ENCODE results near the gene POU2F1. TPM values are rescaled to one million over a fixed set of nuclear protein-coding genes. Genes with fewer than 3 reads are reported as not detected.

POU2F1 gene
- total RNA-seq, 1 experiment from 2014 or later: 19.0 TPM

- peak; percentile 53 for DNase-seq (ENCODE audit: low spot score)
- in situ Hi-C loops (cut with HindIII; ENCODE audit: low sequenced_read_pairs): no loop called here
Observed at GRCh38 chr1:167427848-167428247, 207.2 kb downstream of the POU2F1 start.

GRCh38 chr1:167428395-167428794 is 207.7 kb downstream of the POU2F1 start:
- in situ Hi-C loops (cut with HindIII; ENCODE audit: low sequenced_read_pairs): no loop called here

GRCh38 chr1:167429612-167430011 is 208.9 kb downstream of the POU2F1 start:
- in situ Hi-C loops (cut with HindIII; ENCODE audit: low sequenced_read_pairs): no loop called here
- no peak for DNase-seq (ENCODE audit: low spot score)

More at GRCh38 chr1:167428395-167428794, 207.7 kb downstream of the POU2F1 start:
- no peak for DNase-seq (ENCODE audit: low spot score)

- peak; percentile 67 for DNase-seq (ENCODE audit: low spot score)
- in situ Hi-C loops (cut with HindIII; ENCODE audit: low sequenced_read_pairs): no loop called here
Observed at GRCh38 chr1:167430134-167430848, 209.6 kb downstream of the POU2F1 start.

GRCh38 chr1:167430849-167431242 is 210.2 kb downstream of the POU2F1 start:
- in situ Hi-C loops (cut with HindIII; ENCODE audit: low sequenced_read_pairs): no loop called here
- DNase-seq (ENCODE audit: low spot score): no peak

GRCh38 chr1:167431261-167431908 is 210.7 kb downstream of the POU2F1 start:
- DNase-seq (ENCODE audit: low spot score): peak; percentile 41
- in situ Hi-C loops (cut with HindIII; ENCODE audit: low sequenced_read_pairs): no loop called here

GRCh38 chr1:167431909-167432650 is 211.4 kb downstream of the POU2F1 start:
- in situ Hi-C loops (cut with HindIII; ENCODE audit: low sequenced_read_pairs): no loop called here
- DNase-seq (ENCODE audit: low spot score): no peak

GRCh38 chr1:167432780-167433179 is 212.1 kb downstream of the POU2F1 start:
- no peak for DNase-seq (ENCODE audit: low spot score)
- in situ Hi-C loops (cut with HindIII; ENCODE audit: low sequenced_read_pairs): no loop called here

GRCh38 chr1:167433884-167434283 is 213.2 kb downstream of the POU2F1 start:
- DNase-seq (ENCODE audit: low spot score): no peak
- in situ Hi-C loops (cut with HindIII; ENCODE audit: low sequenced_read_pairs): no loop called here

- in situ Hi-C loops (cut with HindIII; ENCODE audit: low sequenced_read_pairs): no loop called here
Observed at GRCh38 chr1:167434306-167434705, 213.6 kb downstream of the POU2F1 start.

GRCh38 chr1:167435484-167435883 is 214.8 kb downstream of the POU2F1 start:
- in situ Hi-C loops (cut with HindIII; ENCODE audit: low sequenced_read_pairs): no loop called here
- DNase-seq (ENCODE audit: low spot score): no peak

More at GRCh38 chr1:167434306-167434705, 213.6 kb downstream of the POU2F1 start:
- no peak for DNase-seq (ENCODE audit: low spot score)

- in situ Hi-C loops (cut with HindIII; ENCODE audit: low sequenced_read_pairs): no loop called here
- DNase-seq (ENCODE audit: low spot score): no peak
Observed at GRCh38 chr1:167438171-167439138, 217.8 kb downstream of the POU2F1 start.

GRCh38 chr1:167439301-167439988 is 218.8 kb downstream of the POU2F1 start:
- in situ Hi-C loops (cut with HindIII; ENCODE audit: low sequenced_read_pairs): no loop called here
- peak; percentile 66 for DNase-seq (ENCODE audit: low spot score)

- in situ Hi-C loops (cut with HindIII; ENCODE audit: low sequenced_read_pairs): no loop called here
- no peak for DNase-seq (ENCODE audit: low spot score)
Observed at GRCh38 chr1:167440345-167440744, 219.7 kb downstream of the POU2F1 start.

- in situ Hi-C loops (cut with HindIII; ENCODE audit: low sequenced_read_pairs): no loop called here
- no peak for DNase-seq (ENCODE audit: low spot score)
Observed at GRCh38 chr1:167440776-167441175, 220.1 kb downstream of the POU2F1 start.

- in situ Hi-C loops (cut with HindIII; ENCODE audit: low sequenced_read_pairs): no loop called here
- DNase-seq (ENCODE audit: low spot score): no peak
Observed at GRCh38 chr1:167441222-167441621, 220.5 kb downstream of the POU2F1 start.

- DNase-seq (ENCODE audit: low spot score): peak; percentile 88
Observed at GRCh38 chr1:167442142-167442848, 221.6 kb downstream of the POU2F1 start.

More at GRCh38 chr1:167442142-167442848, 221.6 kb downstream of the POU2F1 start:
- in situ Hi-C loops (cut with HindIII; ENCODE audit: low sequenced_read_pairs): no loop called here

Data from G401 (cell line).